Mucosa of stomach (tissue), 1 donor: ENCODE results near the gene VPS54.

ENCODE experiments used
- H3K27me3 ChIP-seq: one replicate; pipeline ENCODE4 v1.7.0; 2013; ENCODE audit warnings: mild to moderate bottlenecking, low read length; ENCODE audit not compliant: control insufficient read depth, insufficient read depth
- H3K36me3 ChIP-seq: one replicate; pipeline ENCODE4 v1.7.0; 2013; ENCODE audit warnings: low read length; ENCODE audit not compliant: control insufficient read depth, insufficient read depth
- H3K4me1 ChIP-seq: one replicate; pipeline ENCODE4 v1.7.0; 2013; ENCODE audit warnings: mild to moderate bottlenecking, low read length; ENCODE audit not compliant: control insufficient read depth, insufficient read depth
- H3K4me3 ChIP-seq: one replicate; pipeline ENCODE4 v1.7.0; 2013; ENCODE audit warnings: low read length
- H3K9ac ChIP-seq: one replicate; pipeline ENCODE4 v1.7.0; 2013; ENCODE audit warnings: mild to moderate bottlenecking, low read length, moderate library complexity
- H3K9me3 ChIP-seq: one replicate; pipeline ENCODE4 v1.7.0; 2013; ENCODE audit warnings: mild to moderate bottlenecking, low read length, moderate library complexity; ENCODE audit not compliant: control insufficient read depth
- donor health status: Pancreatic carcinoma.

VPS54 gene

GRCh38 chr2:63886445-63886844, 132.8 kb downstream of the VPS54 start:
- Histone ChIP-seq H3K4me3 (no peak overlapping the region), H3K9me3 (no peaks in the 10 kb centered on the region), H3K4me1 (no peaks in the 10 kb centered on the region), H3K36me3 (no peaks in the 10 kb centered on the region), H3K27me3 (no peaks in the 10 kb centered on the region), H3K9ac (no peak overlapping the region)

GRCh38 chr2:63882395-63883105, 136.7 kb downstream of the VPS54 start:
- Histone ChIP-seq H3K9ac (no peak overlapping the region), H3K4me3 (no peak overlapping the region), H3K27me3 (no peaks in the 10 kb centered on the region), H3K9me3 (no peaks in the 10 kb centered on the region), H3K4me1 (no peaks in the 10 kb centered on the region), H3K36me3 (no peaks in the 10 kb centered on the region)

- no peaks in the 10 kb centered on the region for H3K27me3 ChIP-seq
- no peaks in the 10 kb centered on the region for H3K36me3 ChIP-seq
- H3K9ac ChIP-seq: no peak overlapping the region
- H3K4me1 ChIP-seq: peaks cover 3% of the 10 kb centered on the region
- H3K4me3 ChIP-seq: no peak overlapping the region
- H3K9me3 ChIP-seq: no peaks in the 10 kb centered on the region
Measured at GRCh38 chr2:63881205-63881604, 138.0 kb downstream of the VPS54 start.

GRCh38 chr2:63880625-63881024, 138.6 kb downstream of the VPS54 start:
- Histone ChIP-seq H3K27me3 (no peaks in the 10 kb centered on the region), H3K36me3 (no peaks in the 10 kb centered on the region)

GRCh38 chr2:63879876-63880433, 139.3 kb downstream of the VPS54 start:
- no peaks in the 10 kb centered on the region for H3K36me3 ChIP-seq
- H3K4me1 ChIP-seq: peaks cover 12% of the 10 kb centered on the region
- no peak overlapping the region for H3K9ac ChIP-seq
- no peaks in the 10 kb centered on the region for H3K9me3 ChIP-seq
- no peak overlapping the region for H3K4me3 ChIP-seq
- no peaks in the 10 kb centered on the region for H3K27me3 ChIP-seq

More at GRCh38 chr2:63880625-63881024, 138.6 kb downstream of the VPS54 start:
- Histone ChIP-seq H3K9ac (no peak overlapping the region), H3K9me3 (no peaks in the 10 kb centered on the region), H3K4me1 (peaks cover 9% of the 10 kb centered on the region), H3K4me3 (no peak overlapping the region)

GRCh38 chr2:63878486-63878885, 140.7 kb downstream of the VPS54 start:
- Histone ChIP-seq H3K36me3 (no peaks in the 10 kb centered on the region), H3K4me3 (no peak overlapping the region), H3K9ac (no peak overlapping the region), H3K9me3 (no peaks in the 10 kb centered on the region), H3K27me3 (no peaks in the 10 kb centered on the region), H3K4me1 (peaks cover 12% of the 10 kb centered on the region)

GRCh38 chr2:63876311-63876710, 142.9 kb downstream of the VPS54 start:
- Histone ChIP-seq H3K4me3 (no peak overlapping the region), H3K4me1 (peaks cover 12% of the 10 kb centered on the region), H3K9me3 (no peaks in the 10 kb centered on the region), H3K9ac (no peak overlapping the region), H3K27me3 (no peaks in the 10 kb centered on the region), H3K36me3 (no peaks in the 10 kb centered on the region)

GRCh38 chr2:63875559-63876245, 143.5 kb downstream of the VPS54 start:
- no peak overlapping the region for H3K4me3 ChIP-seq
- peaks cover 12% of the 10 kb centered on the region for H3K4me1 ChIP-seq
- no peaks in the 10 kb centered on the region for H3K36me3 ChIP-seq
- no peak overlapping the region for H3K9ac ChIP-seq
- no peaks in the 10 kb centered on the region for H3K9me3 ChIP-seq
- no peaks in the 10 kb centered on the region for H3K27me3 ChIP-seq

GRCh38 chr2:63875131-63875527, 144.1 kb downstream of the VPS54 start:
- H3K27me3 ChIP-seq: no peaks in the 10 kb centered on the region
- no peaks in the 10 kb centered on the region for H3K9me3 ChIP-seq
- no peak overlapping the region for H3K4me3 ChIP-seq
- H3K36me3 ChIP-seq: no peaks in the 10 kb centered on the region
- H3K9ac ChIP-seq: no peak overlapping the region
- H3K4me1 ChIP-seq: peaks cover 12% of the 10 kb centered on the region

GRCh38 chr2:63874204-63875130, 144.8 kb downstream of the VPS54 start:
- Histone ChIP-seq H3K36me3 (no peaks in the 10 kb centered on the region), H3K4me3 (no peak overlapping the region), H3K9me3 (no peaks in the 10 kb centered on the region), H3K9ac (no peak overlapping the region), H3K27me3 (no peaks in the 10 kb centered on the region), H3K4me1 (peaks cover 12% of the 10 kb centered on the region)

- Histone ChIP-seq H3K36me3 (no peaks in the 10 kb centered on the region), H3K4me1 (peaks cover 12% of the 10 kb centered on the region), H3K9ac (no peak overlapping the region), H3K4me3 (no peak overlapping the region), H3K9me3 (no peaks in the 10 kb centered on the region), H3K27me3 (no peaks in the 10 kb centered on the region)
Measured at GRCh38 chr2:63872571-63873328, 146.5 kb downstream of the VPS54 start.
